Measurements from ENCODE around the gene CDK1.

The CDK1 gene

DNA sequence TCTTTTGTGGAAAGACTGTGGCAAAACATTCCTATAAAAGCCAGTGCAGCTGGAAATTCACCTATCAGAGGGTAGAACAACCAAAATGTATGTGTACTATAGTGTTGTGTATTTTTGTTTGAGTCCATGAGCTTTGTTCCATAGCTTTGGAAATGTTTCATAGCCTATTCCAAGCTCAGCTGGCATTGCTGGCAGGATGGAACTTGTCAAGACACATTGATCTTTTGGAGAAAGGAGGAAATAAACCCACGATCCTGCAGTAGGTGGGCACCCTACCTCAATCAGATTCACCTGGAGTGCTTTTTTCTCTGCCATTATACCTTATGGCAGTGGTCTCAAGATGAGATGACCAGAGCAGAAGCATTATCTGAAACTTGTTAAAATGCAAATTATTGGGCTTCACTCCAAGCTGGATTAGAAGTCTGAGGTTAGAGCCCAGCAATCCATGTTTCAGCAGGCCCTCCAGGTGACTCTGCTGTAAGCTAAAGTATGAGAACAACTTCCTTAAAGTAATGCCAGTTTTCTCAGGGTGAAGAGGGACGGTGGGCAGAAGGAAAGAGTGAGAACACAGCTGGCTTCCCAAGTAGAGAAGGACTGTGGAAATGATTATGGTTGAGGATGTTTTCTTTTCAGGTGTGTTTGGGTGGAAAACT, 30.3 kb upstream of the CDK1 start:
- no peak for TF ChIP-seq CTCF (IDR thresholded peaks at IDR 0.05; ENCODE audit: low read depth, low read length, missing control alignments)
- H3K4me3 ChIP-seq (ENCODE audit: low read depth, low read length): no peak overlapping the region
- no peak for DNase-seq (ENCODE audit: low read depth)
- in situ Hi-C loops (cut with HindIII; ENCODE audit: low sequenced_read_pairs): no loop called here

GRCh38 chr10:60753152-60753551, 25.1 kb upstream of the CDK1 start:
- no peak for DNase-seq (ENCODE audit: low read depth)
- in situ Hi-C loops (cut with HindIII; ENCODE audit: low sequenced_read_pairs): no loop called here
- H3K4me3 ChIP-seq (ENCODE audit: low read depth, low read length): no peak overlapping the region
- TF ChIP-seq CTCF (IDR thresholded peaks at IDR 0.05; ENCODE audit: low read depth, low read length, missing control alignments): no peak

GRCh38 chr10:60753817-60754216, 24.5 kb upstream of the CDK1 start:
- no peak overlapping the region for H3K4me3 ChIP-seq (ENCODE audit: low read depth, low read length)
- DNase-seq (ENCODE audit: low read depth): no peak
- no peak for TF ChIP-seq CTCF (IDR thresholded peaks at IDR 0.05; ENCODE audit: low read depth, low read length, missing control alignments)
- in situ Hi-C loops (cut with HindIII; ENCODE audit: low sequenced_read_pairs): no loop called here

DNA sequence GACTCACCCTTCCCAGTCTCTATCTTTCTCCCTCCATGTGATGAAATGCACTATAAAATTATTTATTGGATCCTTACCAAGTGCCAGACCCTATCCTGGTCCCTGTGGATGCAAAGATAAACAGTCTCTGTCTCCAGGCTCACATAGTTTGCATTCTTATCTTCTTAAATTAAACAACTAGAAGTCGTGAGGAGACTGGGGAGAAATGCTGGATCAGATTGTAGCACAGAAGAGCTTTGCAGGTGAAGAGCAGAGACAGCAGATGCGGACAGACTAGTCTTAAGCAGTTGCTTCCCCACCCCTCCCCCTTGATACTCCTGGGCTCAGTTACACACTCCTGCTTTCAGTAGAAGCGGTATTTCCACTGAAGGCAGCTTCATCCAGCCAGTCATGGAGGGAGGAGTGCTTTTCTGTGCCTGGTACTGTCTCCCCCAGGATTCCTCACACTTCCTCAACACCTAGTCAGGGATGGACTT, 20.8 kb upstream of the CDK1 start:
- in situ Hi-C loops (cut with HindIII; ENCODE audit: low sequenced_read_pairs): no loop called here
- TF ChIP-seq CTCF (IDR thresholded peaks at IDR 0.05; ENCODE audit: low read depth, low read length, missing control alignments): no peak
- H3K4me3 ChIP-seq (ENCODE audit: low read depth, low read length): no peak overlapping the region
- DNase-seq (ENCODE audit: low read depth): no peak

GRCh38 chr10:60759181-60759580, 19.1 kb upstream of the CDK1 start:
- H3K4me3 ChIP-seq (ENCODE audit: low read depth, low read length): no peak overlapping the region
- no peak for TF ChIP-seq CTCF (IDR thresholded peaks at IDR 0.05; ENCODE audit: low read depth, low read length, missing control alignments)
- DNase-seq (ENCODE audit: low read depth): no peak
- in situ Hi-C loops (cut with HindIII; ENCODE audit: low sequenced_read_pairs): no loop called here

DNA sequence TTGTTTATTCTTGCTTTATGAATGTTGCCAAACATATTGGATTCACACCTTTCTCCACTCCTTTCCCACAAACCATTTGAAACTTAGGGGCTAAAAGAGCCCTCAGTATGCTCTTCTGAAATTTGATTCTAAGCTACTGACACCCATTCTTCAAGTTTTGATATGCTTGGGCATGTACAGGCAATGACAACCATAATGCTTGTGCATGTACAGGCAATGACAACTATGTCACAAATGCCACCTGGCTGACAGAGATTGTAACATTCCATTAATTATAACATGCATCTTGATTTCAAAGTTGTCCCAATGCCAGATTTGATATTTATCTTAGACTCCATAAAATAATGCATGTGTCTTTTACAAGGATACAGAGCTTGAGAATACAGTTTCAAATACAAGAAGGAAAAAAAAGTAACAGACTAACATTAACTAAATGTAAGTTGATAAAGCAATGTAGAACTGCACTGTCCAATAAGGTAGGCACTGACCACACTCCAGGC, 17.5 kb upstream of the CDK1 start:
- in situ Hi-C loops (cut with HindIII; ENCODE audit: low sequenced_read_pairs): no loop called here
- no peak for DNase-seq (ENCODE audit: low read depth)
- no peak for TF ChIP-seq CTCF (IDR thresholded peaks at IDR 0.05; ENCODE audit: low read depth, low read length, missing control alignments)
- H3K4me3 ChIP-seq (ENCODE audit: low read depth, low read length): no peak overlapping the region

All from astrocyte of the cerebellum (primary cell).